Nucleus accumbens (tissue), 56 donors: ENCODE data around the gene MAML3.
A peak's percentile ranks its signal among the peaks of the same experiment; 100 is the strongest.

Experiments
- DNase-seq, 56 donors: peaks; one replicate each; lab custom pipeline; 2025; lab: John Stamatoyannopoulos, UW

Gene MAML3

GRCh38 chr4:139753686-139754085 lies 400.3 kb downstream of the MAML3 start:
- no peak for DNase-seq

GRCh38 chr4:139749835-139750498 lies 404.0 kb downstream of the MAML3 start:
- no peak for DNase-seq

GRCh38 chr4:139749338-139749737 lies 404.6 kb downstream of the MAML3 start:
- DNase-seq: no peak

GRCh38 chr4:139746431-139747171 lies 407.4 kb downstream of the MAML3 start:
- no peak for DNase-seq

GRCh38 chr4:139745111-139745639 lies 408.8 kb downstream of the MAML3 start:
- no peak for DNase-seq

GRCh38 chr4:139744232-139744631 lies 409.8 kb downstream of the MAML3 start:
- no peak for DNase-seq

- peak in 7 of 56 donors; percentile 10 to 45 (median 19) for DNase-seq
These were observed 411.0 kb downstream of the MAML3 start for GRCh38 chr4:139743027-139743426.

- DNase-seq: peak in 49 of 56 donors; percentile 5 to 71 (median 44)
These were observed 413.4 kb downstream of the MAML3 start for GRCh38 chr4:139740531-139741041.

- peak in 10 of 56 donors; percentile 14 to 49 (median 43) for DNase-seq
These were observed 413.9 kb downstream of the MAML3 start for GRCh38 chr4:139740121-139740520.

GRCh38 chr4:139738846-139739613 lies 415.0 kb downstream of the MAML3 start:
- no peak for DNase-seq

- no peak for DNase-seq
These were observed 417.3 kb downstream of the MAML3 start for GRCh38 chr4:139736661-139737060.

- DNase-seq: no peak
These were observed 417.7 kb downstream of the MAML3 start for GRCh38 chr4:139736274-139736660.

GRCh38 chr4:139735381-139736273 lies 418.4 kb downstream of the MAML3 start:
- DNase-seq: peak in 33 of 56 donors; percentile 9 to 63 (median 29)

GRCh38 chr4:139734875-139735380 lies 419.1 kb downstream of the MAML3 start:
- DNase-seq: peak; percentile 24 to 92 (median 80)

GRCh38 chr4:139734201-139734874 lies 419.6 kb downstream of the MAML3 start:
- DNase-seq: peak in 1 of 56 donors; percentile 3

- no peak for DNase-seq
These were observed 420.9 kb downstream of the MAML3 start for GRCh38 chr4:139732991-139733570.

- no peak for DNase-seq
These were observed 425.1 kb downstream of the MAML3 start for GRCh38 chr4:139728840-139729239.

- DNase-seq: no peak
These were observed 425.8 kb downstream of the MAML3 start for GRCh38 chr4:139728146-139728545.
